Brain microvascular endothelial cell (primary cell): ENCODE measurements around the gene APBA1.

Experiments
- DNase-seq: peaks from one replicate; pipeline ENCODE4 v3.0.0-alpha.2; 2020
- H3K27ac ChIP-seq: fragments of 250-450 bp; sonication (Bioruptor Pico); 2 replicates; pipeline ENCODE4 v1.5.1; 2020; ENCODE audit warnings: mild to moderate bottlenecking, moderate library complexity
- H3K27me3 ChIP-seq: fragments of 250-450 bp; sonication (Bioruptor Pico); replicated peaks from 2 replicates; pipeline ENCODE4 v1.5.1; 2020; ENCODE audit warnings: mild to moderate bottlenecking
- H3K36me3 ChIP-seq: fragments of 250-450 bp; sonication (Bioruptor Pico); replicated peaks from 2 replicates; pipeline ENCODE4 v1.5.1; 2020; ENCODE audit warnings: mild to moderate bottlenecking
- H3K4me3 ChIP-seq: 2 replicates; pipeline ENCODE4 v1.5.1; 2011; ENCODE audit warnings: low read depth, mild to moderate bottlenecking, control low read depth, low read length, moderate library complexity
- CTCF ChIP-seq: IDR thresholded peaks from 2 replicates; pipeline ENCODE4 v1.5.1; 2011; ENCODE audit warnings: low read depth, mild to moderate bottlenecking, moderate library complexity, low read length, control low read depth, inconsistent platforms; ENCODE audit errors: missing control alignments
- in situ Hi-C: cut with HindIII; loops from 2 replicates; pipeline ENCODE4 v1.10.0; 2017; ENCODE audit warnings: low sequenced_read_pairs, low pct_ligation_motif_present

APBA1 gene

GRCh38 chr9:69594180-69594579 lies 78.0 kb downstream of the APBA1 start:
- in situ Hi-C loops, result no loop called here
- H3K27me3 ChIP-seq, result no peaks in the 10 kb centered on the region
- no peaks in the 10 kb centered on the region for H3K36me3 ChIP-seq
- DNase-seq, result no peak
- H3K27ac ChIP-seq, result no peak overlapping the region
- TF ChIP-seq CTCF, result no peak
- H3K4me3 ChIP-seq, result no peak overlapping the region

GRCh38 chr9:69593756-69594155 lies 78.4 kb downstream of the APBA1 start:
- H3K27me3 ChIP-seq, result no peaks in the 10 kb centered on the region
- no peak for DNase-seq
- TF ChIP-seq CTCF, result no peak
- in situ Hi-C loops, result no loop called here
- H3K4me3 ChIP-seq, result no peak overlapping the region
- H3K36me3 ChIP-seq, result no peaks in the 10 kb centered on the region
- H3K27ac ChIP-seq, result no peak overlapping the region

GRCh38 chr9:69593301-69593700 lies 78.9 kb downstream of the APBA1 start:
- DNase-seq, result no peak
- H3K27ac ChIP-seq, result no peak overlapping the region
- H3K36me3 ChIP-seq, result no peaks in the 10 kb centered on the region
- H3K4me3 ChIP-seq, result no peak overlapping the region
- no peaks in the 10 kb centered on the region for H3K27me3 ChIP-seq
- TF ChIP-seq CTCF, result no peak
- in situ Hi-C loops, result no loop called here

GRCh38 chr9:69590266-69590665 lies 81.9 kb downstream of the APBA1 start:
- TF ChIP-seq CTCF, result no peak
- in situ Hi-C loops, result no loop called here
- Histone ChIP-seq H3K36me3 (no peaks in the 10 kb centered on the region), H3K27ac (no peak overlapping the region), H3K27me3 (no peaks in the 10 kb centered on the region), H3K4me3 (no peak overlapping the region)
- DNase-seq, result no peak

GRCh38 chr9:69589156-69589555 lies 83.0 kb downstream of the APBA1 start:
- in situ Hi-C loops, result no loop called here

More at GRCh38 chr9:69589156-69589555, 83.0 kb downstream of the APBA1 start:
- no peaks in the 10 kb centered on the region for H3K36me3 ChIP-seq
- DNase-seq, result no peak
- TF ChIP-seq CTCF, result no peak
- H3K27ac ChIP-seq, result no peak overlapping the region
- no peak overlapping the region for H3K4me3 ChIP-seq
- no peaks in the 10 kb centered on the region for H3K27me3 ChIP-seq
